Smooth muscle cell (in vitro differentiated cells): ENCODE data around the gene UROS. TPM values are rescaled to one million over a fixed set of nuclear protein-coding genes. Genes with fewer than 3 reads are reported as not detected.

Source experiments
- DNase-seq: peaks from one replicate; lab custom pipeline; 2025; ENCODE audit not compliant: unreplicated experiment; lab: John Stamatoyannopoulos, UW
- H2AFZ ChIP-seq: fragments of 200-600 bp; sonication (generic); 2 replicates; pipeline ENCODE4 v1.6.0; 2016; ENCODE audit warnings: antibody characterized with exemption, low read depth, mild to moderate bottlenecking
- H3F3A ChIP-seq: fragments of 200-600 bp; sonication (generic); 2 replicates; pipeline ENCODE4 v1.6.0; 2017; ENCODE audit warnings: antibody characterized with exemption, low read depth
- H3K27ac ChIP-seq: fragments of 200-600 bp; sonication (generic); 2 replicates; pipeline ENCODE4 v1.5.1; 2016; ENCODE audit warnings: low read depth, mild to moderate bottlenecking
- H3K27me3 ChIP-seq: fragments of 200-600 bp; sonication (generic); 2 replicates; pipeline ENCODE4 v1.6.1; 2016; ENCODE audit warnings: low read depth, mild to moderate bottlenecking
- H3K36me3 ChIP-seq: fragments of 200-600 bp; sonication (generic); 2 replicates; pipeline ENCODE4 v1.5.1; 2016; ENCODE audit warnings: low read depth
- H3K4me1 ChIP-seq: fragments of 200-600 bp; sonication (generic); 2 replicates; pipeline ENCODE4 v1.5.1; 2016; ENCODE audit warnings: low read depth
- H3K4me2 ChIP-seq: fragments of 200-600 bp; sonication (generic); 2 replicates; pipeline ENCODE4 v1.6.0; 2016; ENCODE audit warnings: mild to moderate bottlenecking
- H3K4me3 ChIP-seq: fragments of 200-600 bp; sonication (generic); 2 replicates; pipeline ENCODE4 v1.5.1; 2016; ENCODE audit warnings: mild to moderate bottlenecking
- H3K79me2 ChIP-seq: fragments of 200-600 bp; sonication (generic); 2 replicates; pipeline ENCODE4 v1.6.0; 2016; ENCODE audit warnings: low read depth, mild to moderate bottlenecking
- H3K9ac ChIP-seq: fragments of 200-600 bp; sonication (generic); 2 replicates; pipeline ENCODE4 v1.6.0; 2016; ENCODE audit warnings: low read depth
- H3K9me3 ChIP-seq: fragments of 200-600 bp; sonication (generic); replicated peaks from 2 replicates; pipeline ENCODE4 v1.5.1; 2016; ENCODE audit warnings: low read depth
- H4K20me1 ChIP-seq: fragments of 200-600 bp; sonication (generic); 2 replicates; pipeline ENCODE4 v1.6.0; 2016; ENCODE audit warnings: low read depth
- CTCF ChIP-seq: fragments of 200-600 bp; sonication (generic); IDR thresholded peaks from 2 replicates; pipeline ENCODE4 v1.5.1; 2017; ENCODE audit warnings: borderline replicate concordance, mild to moderate bottlenecking, antibody characterized with exemption; ENCODE audit not compliant: insufficient read depth, poor library complexity, severe bottlenecking
- WGBS: methylation state at CpG from one replicate; pipeline ENCODE4 v1.1.7; 2016; ENCODE audit warnings: low lambda C conversion rate; 5-methylcytosine and 5-hydroxymethylcytosine counted together
- polyA plus RNA-seq: library from polyadenylated mRNA; unstranded; fragments of >200 nt; fragmentation: Nextera tagmentation; extraction: Ambion mirVana; gene quantifications from 2 replicates; pipeline ENCODE4 v1.2.1, GENCODE V29; 2016
- total RNA-seq: library from RNA; depleted of rRNA; stranded (reverse); fragments of >200 nt; gene quantifications from 2 replicates; pipeline ENCODE4 v1.2.3, GENCODE V29; 2014

Gene UROS
- total and polyA plus RNA-seq, 2 experiments from 2014 or later = 43.7 to 77.5 TPM

- Histone ChIP-seq H3K79me2 (no peaks in the 10 kb centered on the region), H3F3A (no peaks in the 10 kb centered on the region), H3K36me3 (no peaks in the 10 kb centered on the region), H3K9ac (no peak overlapping the region), H3K9me3 (no peaks in the 10 kb centered on the region), H3K4me2 (no peak overlapping the region), H3K4me3 (no peak overlapping the region), H3K27me3 (no peaks in the 10 kb centered on the region), H2AFZ (no peak overlapping the region), H3K4me1 (no peaks in the 10 kb centered on the region), H3K27ac (no peak overlapping the region), H4K20me1 (no peaks in the 10 kb centered on the region)
- 95% methylated on average over 35 of the region's 75 CpGs for WGBS
- DNase-seq = no peak
- no peak for TF ChIP-seq CTCF
Measured at GRCh38 chr10:125773687-125774543, 49.1 kb downstream of the UROS start.

GRCh38 chr10:125772864-125773180 is 50.2 kb downstream of the UROS start:
- Histone ChIP-seq H3K4me3 (no peak overlapping the region), H3F3A (no peaks in the 10 kb centered on the region), H3K27ac (no peak overlapping the region), H3K4me2 (no peak overlapping the region), H3K9me3 (no peaks in the 10 kb centered on the region), H2AFZ (no peak overlapping the region), H4K20me1 (no peaks in the 10 kb centered on the region), H3K36me3 (no peaks in the 10 kb centered on the region), H3K27me3 (no peaks in the 10 kb centered on the region), H3K4me1 (no peaks in the 10 kb centered on the region), H3K9ac (no peak overlapping the region), H3K79me2 (no peaks in the 10 kb centered on the region)
- WGBS = 93% methylated on average over 11 of the region's 11 CpGs
- TF ChIP-seq CTCF = no peak
- DNase-seq = no peak

- no peak overlapping the region for H2AFZ ChIP-seq
- WGBS = 94% methylated on average over 28 of the region's 28 CpGs
- H3K36me3 ChIP-seq = no peaks in the 10 kb centered on the region
Measured at GRCh38 chr10:125772112-125772863, 50.8 kb downstream of the UROS start.

More at GRCh38 chr10:125772112-125772863, 50.8 kb downstream of the UROS start:
- H3K27ac ChIP-seq = no peak overlapping the region
- H3K4me2 ChIP-seq = no peak overlapping the region
- H3F3A ChIP-seq = no peaks in the 10 kb centered on the region
- H3K9me3 ChIP-seq = no peaks in the 10 kb centered on the region
- no peaks in the 10 kb centered on the region for H3K79me2 ChIP-seq
- DNase-seq = no peak
- H4K20me1 ChIP-seq = no peaks in the 10 kb centered on the region
- TF ChIP-seq CTCF = no peak
- H3K27me3 ChIP-seq = no peaks in the 10 kb centered on the region
- no peak overlapping the region for H3K4me3 ChIP-seq
- no peaks in the 10 kb centered on the region for H3K4me1 ChIP-seq
- H3K9ac ChIP-seq = no peak overlapping the region
